ENCODE results near the gene SPDYE1. TPM values are rescaled to one million over a fixed set of nuclear protein-coding genes. Genes with fewer than 3 reads are reported as not detected.
"Not testable (repeated sequence)": the region's sequence is repeated elsewhere in the genome, so short reads cannot be mapped to it uniquely, and the experiment has no call there.

SPDYE1 gene, protein sequence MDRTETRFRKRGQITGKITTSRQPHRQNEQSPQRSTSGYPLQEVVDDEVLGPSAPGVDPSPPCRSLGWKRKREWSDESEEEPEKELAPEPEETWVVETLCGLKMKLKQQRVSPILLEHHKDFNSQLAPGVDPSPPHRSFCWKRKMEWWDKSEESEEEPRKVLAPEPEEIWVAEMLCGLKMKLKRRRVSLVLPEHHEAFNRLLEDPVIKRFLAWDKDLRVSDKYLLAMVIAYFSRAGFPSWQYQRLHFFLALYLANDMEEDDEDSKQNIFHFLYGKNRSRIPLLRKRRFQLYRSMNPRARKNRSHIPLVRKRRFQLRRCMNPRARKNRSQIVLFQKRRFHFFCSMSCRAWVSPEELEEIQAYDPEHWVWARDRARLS
- total RNA-seq = not detected in 2 replicates

DNA sequence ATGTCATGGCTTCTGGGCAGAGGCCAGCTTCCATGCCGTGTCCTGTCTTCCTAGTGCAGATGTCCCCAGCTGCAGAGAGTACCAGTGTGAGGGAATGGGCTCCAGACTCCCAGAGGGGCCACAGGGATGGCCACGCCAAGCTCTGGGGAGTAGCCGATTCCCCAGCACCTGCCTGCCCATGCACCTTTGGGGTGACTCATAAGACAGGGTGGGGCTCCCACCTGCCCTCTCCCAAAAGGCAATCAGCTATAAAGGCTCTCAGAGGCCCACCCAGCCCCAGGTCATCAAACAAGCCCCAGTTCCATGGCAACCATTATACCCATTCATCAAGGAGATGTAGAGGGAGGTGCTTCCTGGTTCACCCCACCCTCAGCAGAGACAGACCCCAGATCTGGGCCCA is at the start of gene SPDYE1:
Gene SPDYE1 (plus strand): TSS at position 366 of the 400 bp plus-strand sequence. CDS start 2,053 bp downstream, outside the sequence.
- not testable (repeated sequence) for H3K4me2 ChIP-seq (ENCODE audit: insufficient read depth, low read length); H3K79me2 ChIP-seq (ENCODE audit: insufficient read depth, low read length); H3K9me3 ChIP-seq (ENCODE audit: low read depth, low read length); H3K36me3 ChIP-seq (ENCODE audit: insufficient read depth, low read length); H3K4me3 ChIP-seq (ENCODE audit: insufficient read depth, low read length); H2AFZ ChIP-seq (ENCODE audit: low read length); H4K20me1 ChIP-seq (ENCODE audit: insufficient read depth, low read length); DNase-seq (ENCODE audit: insufficient read length, low spot score, missing footprints); H3K27ac ChIP-seq (ENCODE audit: low read depth, low read length); H3K27me3 ChIP-seq (ENCODE audit: insufficient read depth, low read length); H3K4me1 ChIP-seq (ENCODE audit: insufficient read depth, low read length)

DNA sequence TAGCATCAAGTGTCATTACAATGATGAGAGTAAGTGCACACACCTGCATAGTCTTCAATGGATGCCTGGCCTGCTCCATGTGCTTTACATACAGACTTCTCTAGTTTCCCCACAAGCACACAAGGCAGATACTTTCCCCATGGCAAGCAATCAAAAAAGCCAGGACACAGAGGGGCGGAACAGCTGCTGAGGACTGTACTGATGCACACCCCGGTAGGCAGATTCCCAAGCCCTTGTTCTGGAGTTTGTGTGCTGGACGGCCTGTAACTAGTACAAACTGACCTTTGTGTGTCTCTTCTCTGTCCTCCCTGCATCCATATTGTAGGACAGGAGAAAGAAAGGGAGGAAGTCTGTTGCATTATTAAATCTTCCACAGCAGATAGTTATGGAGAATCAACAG is 45.7 kb upstream of the SPDYE1 start:
- Histone ChIP-seq H3K4me1 (ENCODE audit: insufficient read depth, low read length) (no peaks in the 10 kb centered on the region), H3K9me3 (ENCODE audit: low read depth, low read length) (no peaks in the 10 kb centered on the region), H4K20me1 (ENCODE audit: insufficient read depth, low read length) (peaks cover 2% of the 10 kb centered on the region), H3K4me3 (ENCODE audit: insufficient read depth, low read length) (no peak overlapping the region), H3K36me3 (ENCODE audit: insufficient read depth, low read length) (peaks cover 5% of the 10 kb centered on the region), H2AFZ (ENCODE audit: low read length) (no peak overlapping the region), H3K27me3 (ENCODE audit: insufficient read depth, low read length) (no peaks in the 10 kb centered on the region), H3K4me2 (ENCODE audit: insufficient read depth, low read length) (no peak overlapping the region), H3K27ac (ENCODE audit: low read depth, low read length) (no peak overlapping the region), H3K79me2 (ENCODE audit: insufficient read depth, low read length) (no peaks in the 10 kb centered on the region)
- DNase-seq (ENCODE audit: insufficient read length, low spot score, missing footprints) = no peak
- TF ChIP-seq, protein P1, sequence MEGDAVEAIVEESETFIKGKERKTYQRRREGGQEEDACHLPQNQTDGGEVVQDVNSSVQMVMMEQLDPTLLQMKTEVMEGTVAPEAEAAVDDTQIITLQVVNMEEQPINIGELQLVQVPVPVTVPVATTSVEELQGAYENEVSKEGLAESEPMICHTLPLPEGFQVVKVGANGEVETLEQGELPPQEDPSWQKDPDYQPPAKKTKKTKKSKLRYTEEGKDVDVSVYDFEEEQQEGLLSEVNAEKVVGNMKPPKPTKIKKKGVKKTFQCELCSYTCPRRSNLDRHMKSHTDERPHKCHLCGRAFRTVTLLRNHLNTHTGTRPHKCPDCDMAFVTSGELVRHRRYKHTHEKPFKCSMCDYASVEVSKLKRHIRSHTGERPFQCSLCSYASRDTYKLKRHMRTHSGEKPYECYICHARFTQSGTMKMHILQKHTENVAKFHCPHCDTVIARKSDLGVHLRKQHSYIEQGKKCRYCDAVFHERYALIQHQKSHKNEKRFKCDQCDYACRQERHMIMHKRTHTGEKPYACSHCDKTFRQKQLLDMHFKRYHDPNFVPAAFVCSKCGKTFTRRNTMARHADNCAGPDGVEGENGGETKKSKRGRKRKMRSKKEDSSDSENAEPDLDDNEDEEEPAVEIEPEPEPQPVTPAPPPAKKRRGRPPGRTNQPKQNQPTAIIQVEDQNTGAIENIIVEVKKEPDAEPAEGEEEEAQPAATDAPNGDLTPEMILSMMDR (IDR thresholded peaks at IDR 0.05; ENCODE audit: extremely low read depth, low read depth, low read length) = no peak

DNA sequence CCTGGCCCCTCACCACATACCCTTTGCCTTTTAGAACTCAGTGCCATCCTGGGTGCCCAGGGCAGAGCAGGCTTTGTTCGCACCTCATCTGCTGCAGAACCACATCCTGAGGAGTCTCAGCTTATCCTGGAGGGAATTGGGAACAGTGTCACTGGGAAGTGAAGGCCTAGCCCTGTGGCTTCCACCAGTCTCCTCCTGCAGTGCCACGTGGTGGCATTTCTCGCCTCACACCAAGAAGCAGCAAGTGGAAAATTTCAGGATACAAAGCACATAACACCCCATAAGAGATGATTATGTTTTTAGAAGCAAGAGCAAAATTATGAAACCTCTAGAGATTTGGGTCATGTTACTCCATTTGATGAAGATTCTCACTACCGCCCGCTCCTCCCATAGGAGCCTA is 44.6 kb upstream of the SPDYE1 start:
- no peaks in the 10 kb centered on the region for H3K9me3 ChIP-seq (ENCODE audit: low read depth, low read length)
- no peak overlapping the region for H3K27ac ChIP-seq (ENCODE audit: low read depth, low read length)
- no peak overlapping the region for H3K4me3 ChIP-seq (ENCODE audit: insufficient read depth, low read length)

DNA sequence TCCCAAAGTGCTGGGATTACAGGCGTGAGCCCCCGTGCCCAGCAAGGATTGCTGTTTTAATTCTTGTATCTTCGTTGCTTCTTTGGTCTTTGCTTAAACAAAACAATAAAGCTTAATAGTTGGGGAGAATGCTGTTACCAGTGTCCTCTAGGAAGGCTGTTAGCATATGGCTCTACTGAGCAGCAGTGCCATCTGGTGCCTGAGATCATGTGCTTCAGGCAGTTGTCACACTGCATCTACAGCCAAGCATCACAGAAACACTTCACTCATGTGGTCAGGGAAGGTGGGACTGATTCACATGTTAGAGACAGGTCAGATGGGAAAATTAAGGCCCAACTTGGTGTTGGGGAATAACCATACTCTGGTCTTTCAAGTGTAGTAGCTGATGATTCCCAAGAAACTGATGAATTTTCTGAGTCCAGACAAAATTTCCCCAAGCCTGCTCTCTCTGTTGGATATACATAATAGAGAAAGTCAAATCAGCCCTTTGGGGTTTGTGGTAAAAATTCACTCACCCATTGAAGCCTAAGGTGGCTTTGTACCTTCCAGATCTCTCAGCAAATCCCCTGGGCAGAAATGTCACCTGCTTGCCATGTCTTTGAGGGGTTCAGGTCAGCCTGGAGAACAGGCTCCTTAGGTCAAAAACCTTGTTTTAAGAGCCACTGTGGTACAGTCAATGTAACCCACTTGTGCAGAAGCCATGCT is 43.0 kb upstream of the SPDYE1 start:
- Histone ChIP-seq H3K79me2 (ENCODE audit: insufficient read depth, low read length) (no peaks in the 10 kb centered on the region), H4K20me1 (ENCODE audit: insufficient read depth, low read length) (no peaks in the 10 kb centered on the region), H3K27me3 (ENCODE audit: insufficient read depth, low read length) (no peaks in the 10 kb centered on the region), H3K4me3 (ENCODE audit: insufficient read depth, low read length) (no peak overlapping the region), H3K4me1 (ENCODE audit: insufficient read depth, low read length) (no peaks in the 10 kb centered on the region), H3K27ac (ENCODE audit: low read depth, low read length) (no peak overlapping the region), H2AFZ (ENCODE audit: low read length) (no peak overlapping the region), H3K4me2 (ENCODE audit: insufficient read depth, low read length) (no peak overlapping the region), H3K36me3 (ENCODE audit: insufficient read depth, low read length) (peaks cover 5% of the 10 kb centered on the region), H3K9me3 (ENCODE audit: low read depth, low read length) (no peaks in the 10 kb centered on the region)
- TF ChIP-seq, protein P1 (IDR thresholded peaks at IDR 0.05; ENCODE audit: extremely low read depth, low read depth, low read length) = peak; percentile 71
- DNase-seq (ENCODE audit: insufficient read length, low spot score, missing footprints) = peak; percentile 89

More for the DNA sequence above, 44.6 kb upstream of the SPDYE1 start:
- Histone ChIP-seq H4K20me1 (ENCODE audit: insufficient read depth, low read length) (peaks cover 2% of the 10 kb centered on the region), H3K79me2 (ENCODE audit: insufficient read depth, low read length) (no peaks in the 10 kb centered on the region), H3K4me2 (ENCODE audit: insufficient read depth, low read length) (no peak overlapping the region), H3K4me1 (ENCODE audit: insufficient read depth, low read length) (no peaks in the 10 kb centered on the region), H2AFZ (ENCODE audit: low read length) (no peak overlapping the region), H3K36me3 (ENCODE audit: insufficient read depth, low read length) (peaks cover 5% of the 10 kb centered on the region), H3K27me3 (ENCODE audit: insufficient read depth, low read length) (no peaks in the 10 kb centered on the region)
- TF ChIP-seq, protein P1 (IDR thresholded peaks at IDR 0.05; ENCODE audit: extremely low read depth, low read depth, low read length) = no peak
- no peak for DNase-seq (ENCODE audit: insufficient read length, low spot score, missing footprints)
